Measurements from ENCODE around the gene MYLK3.

The MYLK3 gene

GRCh38 chr16:46732561-46732960 is 15.6 kb downstream of the MYLK3 start:
- Histone ChIP-seq H3K4me2 (no peak overlapping the region), H3K79me2 (ENCODE audit: insufficient read depth, low read depth) (no peaks in the 10 kb centered on the region), H3K27ac (no peak overlapping the region), H3K27me3 (ENCODE audit: insufficient read depth, low read depth) (no peaks in the 10 kb centered on the region), H3K36me3 (ENCODE audit: insufficient read depth) (no peaks in the 10 kb centered on the region), H3K9ac (no peak overlapping the region), H2AFZ (ENCODE audit: low read depth) (no peak overlapping the region), H4K20me1 (ENCODE audit: insufficient read depth) (no peaks in the 10 kb centered on the region), H3K4me3 (IDR thresholded peaks at IDR 0.05; ENCODE audit: insufficient read depth, low read depth, low read length) (no peak overlapping the region), H3K4me1 (ENCODE audit: low read depth, poor library complexity, severe bottlenecking) (no peaks in the 10 kb centered on the region)
- TF ChIP-seq, protein P1, sequence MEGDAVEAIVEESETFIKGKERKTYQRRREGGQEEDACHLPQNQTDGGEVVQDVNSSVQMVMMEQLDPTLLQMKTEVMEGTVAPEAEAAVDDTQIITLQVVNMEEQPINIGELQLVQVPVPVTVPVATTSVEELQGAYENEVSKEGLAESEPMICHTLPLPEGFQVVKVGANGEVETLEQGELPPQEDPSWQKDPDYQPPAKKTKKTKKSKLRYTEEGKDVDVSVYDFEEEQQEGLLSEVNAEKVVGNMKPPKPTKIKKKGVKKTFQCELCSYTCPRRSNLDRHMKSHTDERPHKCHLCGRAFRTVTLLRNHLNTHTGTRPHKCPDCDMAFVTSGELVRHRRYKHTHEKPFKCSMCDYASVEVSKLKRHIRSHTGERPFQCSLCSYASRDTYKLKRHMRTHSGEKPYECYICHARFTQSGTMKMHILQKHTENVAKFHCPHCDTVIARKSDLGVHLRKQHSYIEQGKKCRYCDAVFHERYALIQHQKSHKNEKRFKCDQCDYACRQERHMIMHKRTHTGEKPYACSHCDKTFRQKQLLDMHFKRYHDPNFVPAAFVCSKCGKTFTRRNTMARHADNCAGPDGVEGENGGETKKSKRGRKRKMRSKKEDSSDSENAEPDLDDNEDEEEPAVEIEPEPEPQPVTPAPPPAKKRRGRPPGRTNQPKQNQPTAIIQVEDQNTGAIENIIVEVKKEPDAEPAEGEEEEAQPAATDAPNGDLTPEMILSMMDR (conservative IDR thresholded peaks at IDR 0.05; ENCODE audit: low read depth, low read length), result no peak

- Histone ChIP-seq H3K36me3 (ENCODE audit: insufficient read depth) (no peaks in the 10 kb centered on the region), H3K4me2 (no peak overlapping the region), H3K27me3 (ENCODE audit: insufficient read depth, low read depth) (no peaks in the 10 kb centered on the region), H3K79me2 (ENCODE audit: insufficient read depth, low read depth) (no peaks in the 10 kb centered on the region), H3K27ac (no peak overlapping the region), H4K20me1 (ENCODE audit: insufficient read depth) (no peaks in the 10 kb centered on the region), H3K4me1 (ENCODE audit: low read depth, poor library complexity, severe bottlenecking) (no peaks in the 10 kb centered on the region), H3K9ac (no peak overlapping the region), H3K4me3 (IDR thresholded peaks at IDR 0.05; ENCODE audit: insufficient read depth, low read depth, low read length) (no peak overlapping the region), H2AFZ (ENCODE audit: low read depth) (no peak overlapping the region)
- TF ChIP-seq, protein P1 (conservative IDR thresholded peaks at IDR 0.05; ENCODE audit: low read depth, low read length), result no peak
These were observed 16.2 kb downstream of the MYLK3 start for GRCh38 chr16:46731691-46732555.

GRCh38 chr16:46730801-46731690 is 17.1 kb downstream of the MYLK3 start:
- H3K4me3 ChIP-seq (IDR thresholded peaks at IDR 0.05; ENCODE audit: insufficient read depth, low read depth, low read length), result no peak overlapping the region
- H3K4me2 ChIP-seq, result no peak overlapping the region
- no peak overlapping the region for H2AFZ ChIP-seq (ENCODE audit: low read depth)
- TF ChIP-seq, protein P1 (conservative IDR thresholded peaks at IDR 0.05; ENCODE audit: low read depth, low read length), result no peak
- H3K79me2 ChIP-seq (ENCODE audit: insufficient read depth, low read depth), result no peaks in the 10 kb centered on the region
- H4K20me1 ChIP-seq (ENCODE audit: insufficient read depth), result no peaks in the 10 kb centered on the region
- no peak overlapping the region for H3K9ac ChIP-seq
- no peak overlapping the region for H3K27ac ChIP-seq
- H3K36me3 ChIP-seq (ENCODE audit: insufficient read depth), result no peaks in the 10 kb centered on the region
- no peaks in the 10 kb centered on the region for H3K4me1 ChIP-seq (ENCODE audit: low read depth, poor library complexity, severe bottlenecking)
- H3K27me3 ChIP-seq (ENCODE audit: insufficient read depth, low read depth), result no peaks in the 10 kb centered on the region

- H3K36me3 ChIP-seq (ENCODE audit: insufficient read depth), result no peaks in the 10 kb centered on the region
- H3K4me3 ChIP-seq (IDR thresholded peaks at IDR 0.05; ENCODE audit: insufficient read depth, low read depth, low read length), result no peak overlapping the region
- H3K4me1 ChIP-seq (ENCODE audit: low read depth, poor library complexity, severe bottlenecking), result no peaks in the 10 kb centered on the region
- H3K9ac ChIP-seq, result no peak overlapping the region
- no peaks in the 10 kb centered on the region for H3K79me2 ChIP-seq (ENCODE audit: insufficient read depth, low read depth)
- no peaks in the 10 kb centered on the region for H4K20me1 ChIP-seq (ENCODE audit: insufficient read depth)
- H2AFZ ChIP-seq (ENCODE audit: low read depth), result no peak overlapping the region
- TF ChIP-seq, protein P1 (conservative IDR thresholded peaks at IDR 0.05; ENCODE audit: low read depth, low read length), result no peak
- no peak overlapping the region for H3K27ac ChIP-seq
- no peaks in the 10 kb centered on the region for H3K27me3 ChIP-seq (ENCODE audit: insufficient read depth, low read depth)
- H3K4me2 ChIP-seq, result no peak overlapping the region
These were observed 18.0 kb downstream of the MYLK3 start for GRCh38 chr16:46730126-46730525.
